LHCN-M2 (cell line): Measurements from ENCODE around the gene NR5A2. TPM values are rescaled to one million over a fixed set of nuclear protein-coding genes. Genes with fewer than 3 reads are reported as not detected.
A peak's percentile ranks its signal among the peaks of the same experiment; 100 is the strongest.

Experiments used
- DNase-seq: peaks from one replicate; pipeline ENCODE4 v3.0.0-alpha.2; 2012; ENCODE audit warnings: low read depth
- total RNA-seq: library from RNA; depleted of rRNA; stranded (reverse); fragments of >200 nt; gene quantifications from 2 replicates; pipeline ENCODE4 v1.2.3, GENCODE V29; 2014

NR5A2 gene
- total RNA-seq, 1 experiment from 2014 or later, result not detected

DNA sequence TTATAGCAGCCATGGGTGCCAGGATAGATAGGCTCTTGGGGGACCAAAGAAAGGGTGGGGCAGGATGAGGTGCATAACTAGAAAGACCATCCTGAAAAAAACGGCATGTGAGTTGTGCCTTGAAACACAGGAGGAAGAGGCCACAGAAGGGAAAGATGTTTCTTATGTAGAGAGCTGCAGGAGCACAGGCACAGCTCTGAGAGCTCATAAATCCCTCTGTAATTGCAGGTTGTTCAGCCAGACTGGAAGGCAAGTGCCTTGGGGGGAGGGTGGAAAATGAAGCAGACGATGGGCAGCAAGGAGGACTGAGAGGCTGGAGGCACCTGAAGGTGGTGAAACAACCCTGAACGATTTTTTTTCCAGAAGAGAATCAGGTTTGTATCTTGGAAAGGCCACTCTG, 170.7 kb downstream of the NR5A2 start:
- DNase-seq, result no peak

DNA sequence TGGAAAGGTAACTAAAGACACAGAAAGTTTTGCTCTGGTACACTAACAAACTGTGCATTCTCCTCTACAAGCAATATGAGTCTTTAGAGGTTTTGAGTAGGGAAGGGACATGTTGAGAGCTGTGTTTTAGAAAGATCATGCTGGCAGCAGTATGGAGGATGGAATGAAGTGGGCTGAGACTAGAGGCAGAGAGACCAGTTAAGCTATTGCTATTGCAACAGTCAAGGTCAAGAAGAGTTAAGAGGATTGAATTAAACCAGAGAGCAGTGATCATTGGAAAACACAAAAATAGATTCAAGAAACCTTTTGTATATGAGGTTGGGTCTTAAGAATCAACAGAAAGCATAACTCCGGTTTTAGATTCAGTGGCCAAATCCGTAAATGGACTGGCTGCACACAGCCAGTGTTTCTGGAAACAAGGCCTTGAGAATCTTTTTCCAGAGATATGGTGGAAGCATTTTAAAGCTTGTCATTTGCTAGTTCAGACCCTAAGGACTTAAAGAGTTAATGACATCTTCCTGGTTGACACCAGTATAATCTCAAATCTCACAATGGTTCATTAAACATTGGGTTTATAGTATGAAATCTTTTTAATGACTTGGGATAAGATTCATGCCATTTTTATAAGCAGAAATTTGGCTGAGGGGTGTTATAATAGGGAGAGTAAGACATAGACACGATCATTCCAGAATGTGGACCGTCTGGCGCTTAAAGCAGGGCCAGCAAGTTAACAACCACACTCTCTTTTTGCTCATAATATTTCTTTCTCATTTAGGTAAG, 177.9 kb downstream of the NR5A2 start:
- DNase-seq, result no peak

DNA sequence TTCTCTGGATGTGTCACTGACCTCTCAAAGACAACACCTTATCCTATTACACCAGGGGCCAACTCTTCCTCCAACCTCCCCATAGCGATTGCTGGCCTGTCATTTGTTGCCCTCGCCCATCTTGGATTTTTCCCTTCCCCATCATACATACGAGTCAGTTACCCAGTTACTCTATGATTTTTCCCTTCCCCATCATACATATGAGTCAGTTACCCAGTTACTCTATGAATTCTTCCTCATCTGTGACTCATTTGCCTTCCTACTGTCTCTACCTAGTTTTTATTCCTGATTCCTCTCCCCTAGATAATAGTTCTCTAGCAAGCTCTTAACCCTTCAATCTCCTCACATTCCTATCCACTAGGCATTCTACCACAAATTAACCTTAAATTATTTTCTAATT, 178.8 kb downstream of the NR5A2 start:
- peak; percentile 67 for DNase-seq

DNA sequence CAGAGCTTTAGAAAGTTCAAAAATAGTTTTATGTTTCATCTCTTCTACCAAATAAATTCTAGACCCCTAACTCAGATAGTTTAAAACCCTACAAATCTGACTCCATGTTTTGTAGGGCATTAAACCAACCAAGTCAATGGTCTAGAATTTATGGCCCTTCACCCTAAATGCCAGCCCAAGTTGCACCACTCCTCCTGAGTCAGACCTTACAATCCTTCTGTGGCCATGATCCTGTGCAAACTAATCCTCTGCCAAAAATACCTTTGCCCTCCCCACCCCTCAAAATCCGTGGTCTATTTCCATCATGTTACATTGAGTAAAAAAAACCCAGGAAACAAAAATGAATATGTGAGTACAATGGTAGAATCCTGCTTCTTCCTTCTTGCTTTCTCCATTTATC, 179.3 kb downstream of the NR5A2 start:
- peak; percentile 16 for DNase-seq

DNA sequence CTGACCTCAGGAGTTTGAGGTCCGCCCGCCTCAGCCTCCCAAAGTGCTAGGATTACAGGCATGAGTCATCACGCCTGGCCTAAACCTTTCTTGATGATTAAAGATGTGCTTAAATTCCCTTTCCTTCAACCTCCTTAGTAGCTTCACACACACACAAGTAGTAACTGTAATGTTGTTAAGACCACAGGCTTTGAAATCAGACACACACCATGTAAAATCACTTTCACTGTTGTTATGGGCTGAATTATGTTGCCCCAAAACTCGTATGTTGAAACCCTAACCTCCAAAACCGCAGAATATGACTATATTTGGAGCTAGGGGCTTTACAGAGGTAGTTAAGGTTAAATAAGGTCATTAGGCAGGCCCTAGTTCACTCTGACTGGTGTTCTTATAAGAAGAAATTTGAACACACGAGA, 180.2 kb downstream of the NR5A2 start:
- DNase-seq, result peak; percentile 34

DNA sequence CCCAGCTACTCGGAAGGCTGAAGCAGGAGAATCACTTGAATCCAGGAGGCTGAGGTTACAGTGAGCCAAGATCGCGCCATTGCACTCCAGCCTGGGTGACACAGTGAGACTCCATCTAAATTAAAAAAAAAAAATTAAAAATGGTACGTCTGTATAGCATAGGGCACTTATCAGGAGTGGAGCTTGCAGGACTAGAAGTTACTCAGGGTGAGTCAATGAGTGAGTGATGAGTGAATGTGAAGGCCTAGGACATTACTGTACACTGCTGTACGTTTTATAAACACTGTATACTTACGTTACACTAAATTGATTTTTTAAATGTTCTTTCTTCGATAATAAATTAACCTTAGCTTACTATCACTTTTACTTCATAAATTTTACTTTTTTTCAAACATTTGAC, 183.6 kb downstream of the NR5A2 start:
- DNase-seq, result peak; percentile 56

DNA sequence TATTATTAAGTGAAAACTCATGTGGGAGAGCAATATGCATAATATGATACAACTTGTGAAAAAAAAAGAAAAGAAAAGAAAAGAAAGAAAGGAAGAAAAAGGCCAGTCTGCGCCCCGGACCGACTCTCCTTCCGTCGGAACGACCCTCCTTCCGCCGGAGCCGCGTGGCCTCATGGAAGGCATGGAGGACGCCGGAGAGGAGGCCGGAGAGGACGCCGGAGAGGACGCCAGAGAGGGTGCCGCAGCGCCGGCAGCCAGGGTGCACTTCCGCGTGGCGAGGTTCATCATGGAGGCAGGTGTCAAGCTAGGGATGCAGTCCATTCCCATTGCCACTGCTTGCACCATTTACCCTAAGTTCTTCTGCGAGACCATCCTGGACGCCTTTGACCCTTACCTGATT, 185.9 kb downstream of the NR5A2 start:
- no peak for DNase-seq

DNA sequence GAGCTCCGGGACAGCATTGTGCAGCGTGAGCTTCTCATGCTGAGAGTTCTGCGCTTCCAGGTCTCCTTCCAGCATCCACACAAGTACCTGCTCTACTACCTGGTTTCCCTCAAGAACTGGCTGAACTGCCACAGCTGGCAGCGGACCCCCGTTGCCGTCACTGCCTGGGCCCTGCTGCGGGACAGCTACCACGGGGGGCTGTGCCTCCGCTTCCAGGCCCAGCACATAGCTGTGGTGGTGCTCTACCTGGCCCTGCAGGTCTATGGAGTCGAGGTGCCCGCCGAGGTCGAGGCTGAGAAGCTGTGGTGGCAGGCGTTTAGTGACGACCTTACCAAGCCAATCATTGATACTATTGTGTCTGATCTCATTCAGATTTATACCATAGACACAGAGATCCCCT, 186.4 kb downstream of the NR5A2 start:
- no peak for DNase-seq

DNA sequence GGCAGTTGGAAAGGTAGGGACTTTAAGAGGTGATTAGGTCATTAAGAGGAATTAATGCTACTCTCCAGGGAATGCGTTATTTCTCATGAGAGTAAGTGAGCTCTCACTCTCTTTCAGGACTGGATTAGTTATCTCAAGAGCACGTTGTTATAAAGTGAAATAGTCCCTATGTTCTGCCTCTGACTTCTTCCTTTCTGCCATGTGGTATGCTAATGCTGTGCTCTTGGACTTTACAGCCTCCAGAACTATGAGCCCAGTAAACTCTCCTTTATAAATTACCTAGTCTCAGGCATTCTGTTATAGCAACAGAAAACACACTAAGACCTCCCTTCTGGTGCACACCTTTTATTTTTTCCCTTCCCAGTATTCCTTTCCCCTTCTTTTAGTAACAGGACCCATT, 187.8 kb downstream of the NR5A2 start:
- no peak for DNase-seq

DNA sequence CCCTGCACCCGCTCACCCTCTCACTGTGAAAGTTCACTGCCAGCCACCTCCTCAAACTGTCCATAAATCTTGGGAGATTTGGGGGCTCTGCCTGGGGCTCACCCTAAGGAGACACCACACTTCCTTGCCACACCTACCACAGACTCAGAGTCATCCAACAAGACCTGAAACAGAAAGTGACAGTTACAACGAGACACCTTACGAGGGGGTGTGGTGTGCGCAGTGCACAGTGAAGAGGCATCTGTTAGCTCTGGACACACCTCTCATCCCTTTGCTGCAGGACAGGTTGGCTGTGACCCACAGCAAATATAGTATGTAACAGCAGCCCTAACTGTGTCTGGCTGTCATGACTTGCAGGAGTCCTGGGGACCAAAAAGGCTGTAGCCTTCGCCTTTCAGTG, 190.2 kb downstream of the NR5A2 start:
- no peak for DNase-seq

DNA sequence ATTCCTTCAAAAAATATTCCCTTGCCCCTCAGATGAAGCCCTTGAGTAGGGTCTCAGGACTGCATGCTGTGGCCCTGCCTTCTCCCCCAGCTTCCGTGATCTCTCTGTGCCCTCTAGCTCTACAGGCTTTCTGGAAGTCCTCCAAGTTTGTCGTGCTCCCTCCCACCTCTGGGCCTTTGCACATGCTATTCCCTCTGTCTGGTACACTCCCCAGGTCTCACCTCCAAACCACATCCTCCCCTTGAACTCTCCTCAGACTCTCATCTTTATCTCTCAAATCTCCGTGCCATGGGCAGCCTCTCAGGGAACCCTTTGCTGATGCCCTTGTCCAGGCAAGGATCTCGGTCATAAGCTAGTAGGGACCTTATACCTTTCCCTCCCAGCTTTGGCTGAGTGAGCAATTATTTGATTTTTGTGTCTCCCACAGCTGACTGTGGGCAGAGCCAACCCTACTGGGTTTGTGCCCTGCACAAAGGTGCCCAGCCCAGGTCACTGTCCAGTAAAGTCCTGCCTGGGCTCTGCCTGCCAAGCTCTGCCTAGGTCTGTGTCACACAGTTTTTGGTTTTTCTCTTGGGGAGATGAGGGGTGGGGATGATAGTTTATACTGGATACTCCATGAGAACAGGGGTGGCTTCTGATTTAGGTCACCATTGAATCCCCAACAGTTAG, 194.2 kb downstream of the NR5A2 start:
- DNase-seq, result no peak

DNA sequence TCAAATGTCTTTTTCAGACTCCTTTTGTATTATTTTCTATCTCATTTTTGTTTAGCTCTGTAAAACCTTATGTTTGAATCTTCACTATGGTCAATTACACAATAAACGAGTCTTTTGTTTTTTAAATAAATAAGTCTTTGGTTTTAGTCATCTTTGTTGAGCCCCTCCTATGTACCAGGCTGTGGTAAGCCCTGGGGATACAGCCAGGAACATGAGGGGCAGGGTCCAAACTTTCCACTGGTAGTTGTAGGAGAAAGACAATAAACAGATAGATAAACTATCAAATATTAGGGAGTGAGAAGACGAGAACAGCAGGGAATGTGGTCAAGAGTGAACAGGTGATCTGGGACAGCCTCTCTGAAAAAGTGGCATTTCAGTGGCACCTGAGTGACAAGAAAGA, 195.7 kb downstream of the NR5A2 start:
- DNase-seq, result no peak

DNA sequence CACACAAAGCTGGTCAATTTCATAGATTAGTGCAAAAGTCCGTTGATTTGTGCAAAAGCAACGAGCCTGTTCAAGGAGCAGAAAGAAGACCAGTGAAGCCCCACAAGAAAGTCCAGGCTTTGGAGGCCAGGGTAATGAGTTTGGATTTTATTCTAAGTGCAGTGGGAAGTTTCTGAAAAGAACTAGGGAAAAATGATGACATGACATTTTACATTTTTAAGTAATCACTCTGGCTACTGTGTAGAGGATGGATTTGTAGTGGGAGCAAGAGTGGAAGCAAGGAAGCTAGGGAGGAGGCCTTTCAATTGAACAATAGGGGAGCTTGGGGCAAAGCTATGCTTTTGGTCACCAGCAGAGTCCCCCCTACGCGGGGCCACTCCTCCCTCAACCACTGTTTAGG, 196.1 kb downstream of the NR5A2 start:
- no peak for DNase-seq

DNA sequence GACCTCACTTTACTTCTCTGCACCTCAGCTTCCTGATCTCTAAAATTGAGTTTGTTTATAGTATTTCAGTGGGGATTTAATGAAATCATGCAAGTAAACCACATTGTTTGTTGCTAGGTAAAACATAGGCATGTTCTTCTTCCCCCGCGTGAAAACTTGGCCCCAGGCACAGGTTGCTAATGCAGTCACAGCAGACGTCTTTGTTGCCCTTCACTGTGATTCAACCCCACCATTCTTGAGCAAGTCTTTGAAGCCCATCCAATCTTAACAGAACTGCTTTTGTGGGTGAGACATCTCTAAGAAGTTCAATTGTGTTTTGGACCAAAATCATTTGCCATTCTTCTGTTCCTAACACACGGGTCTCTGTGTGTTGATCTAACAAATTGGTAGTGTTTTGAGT, 196.8 kb downstream of the NR5A2 start:
- DNase-seq, result no peak

DNA sequence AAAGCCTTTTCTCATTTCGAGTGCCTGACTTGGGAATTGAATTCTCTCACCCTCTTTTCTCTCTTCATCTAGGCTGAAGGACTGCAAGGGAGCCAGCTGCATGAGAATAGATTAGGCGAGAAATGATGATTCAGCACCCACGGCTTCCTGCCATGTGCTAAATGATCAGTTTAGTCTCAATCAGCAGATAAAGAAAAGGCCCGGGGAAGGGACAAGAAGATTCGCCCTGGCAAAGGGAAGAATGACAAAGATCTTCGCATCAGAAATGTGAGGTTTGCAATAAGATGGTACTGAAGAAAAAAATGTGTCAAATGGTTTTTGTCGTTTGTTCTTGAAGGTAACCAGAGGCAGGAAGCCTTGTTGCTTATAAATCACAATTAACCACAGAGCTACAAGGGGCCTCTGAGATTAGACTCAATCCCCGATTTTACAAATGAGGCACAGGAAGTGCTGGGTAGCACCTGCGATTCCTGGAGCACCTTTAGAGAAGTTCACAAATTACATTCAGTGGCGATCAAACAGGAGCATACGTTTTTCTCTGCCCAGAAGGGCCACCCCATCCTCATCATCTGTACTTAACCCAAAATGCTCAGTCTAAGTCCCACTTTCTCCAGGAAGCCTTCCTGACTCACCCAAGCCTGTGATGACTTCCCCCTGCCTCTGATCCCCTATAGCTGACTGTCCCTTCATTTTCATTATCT, 198.9 kb downstream of the NR5A2 start:
- DNase-seq, result no peak

DNA sequence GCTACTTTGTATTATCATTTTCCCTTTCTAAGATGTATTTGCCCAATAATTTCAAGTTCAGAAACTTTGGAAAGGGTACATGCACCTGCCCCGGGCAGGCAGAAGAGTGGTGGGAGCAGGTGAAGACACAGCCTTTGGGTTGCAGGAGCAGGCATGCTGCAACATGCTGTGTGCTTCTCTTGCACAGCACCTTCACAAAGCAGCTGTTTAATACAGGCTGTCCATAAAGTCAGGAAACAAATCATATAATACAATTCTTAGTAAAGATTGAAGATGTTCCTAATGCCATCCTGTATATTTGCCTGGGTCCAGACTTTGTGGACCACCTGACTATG, 199.4 kb downstream of the NR5A2 start:
- no peak for DNase-seq
